HCT116 (cell line): ENCODE data around the gene MAN2B2.

ENCODE experiments used
- CTCF ChIP-seq, 3 experiments: fragments of 200-600 bp in 1 of 3; sonication (generic) in 1 of 3; IDR thresholded peaks in 2 of 3; conservative IDR thresholded peaks in 1 of 3; 2 replicates each; pipeline ENCODE4 v1.5.1; 2012 to 2017; ENCODE audit warnings: low read depth in 2 of 3, low read length in 2 of 3, antibody characterized with exemption in 1 of 3, borderline replicate concordance in 1 of 3, control low read depth in 1 of 3, mild to moderate bottlenecking in 1 of 3, mixed read lengths in 1 of 3, mixed run types in 1 of 3, moderate library complexity in 1 of 3; ENCODE audit not compliant: insufficient read depth in 1 of 3
- EZH2 ChIP-seq: fragments of 200-600 bp; sonication (generic); IDR thresholded peaks from 2 replicates; pipeline ENCODE4 v1.6.1; 2017; ENCODE audit warnings: antibody characterized with exemption, mixed run types
- EZH2phosphoT487 ChIP-seq: fragments of 200-600 bp; IDR thresholded peaks from 2 replicates; pipeline ENCODE4 v1.6.1; 2018; ENCODE audit warnings: antibody characterized with exemption, borderline replicate concordance
- POLR2A ChIP-seq: IDR thresholded peaks from 2 replicates; pipeline ENCODE4 v1.7.0; 2011; ENCODE audit warnings: borderline replicate concordance; ENCODE audit not compliant: insufficient read depth, insufficient read length; ENCODE audit errors: extremely low read depth
- POLR2AphosphoS5 ChIP-seq: IDR thresholded peaks from 2 replicates; pipeline ENCODE4 v1.6.1; 2011; ENCODE audit warnings: mild to moderate bottlenecking, low read depth, low read length, moderate library complexity
- RAD21 ChIP-seq: IDR thresholded peaks from 2 replicates; pipeline ENCODE4 v1.6.1; 2012; ENCODE audit warnings: low read depth, mild to moderate bottlenecking
- SP1 ChIP-seq: IDR thresholded peaks from 2 replicates; pipeline ENCODE4 v1.6.1; 2012; ENCODE audit warnings: low read depth
- TCF7L2 ChIP-seq: IDR thresholded peaks from 2 replicates; pipeline ENCODE4 v1.7.0; 2011; ENCODE audit warnings: borderline replicate concordance, inconsistent platforms; ENCODE audit not compliant: insufficient read depth, insufficient read length; ENCODE audit errors: extremely low read depth
- ZBTB33 ChIP-seq: IDR thresholded peaks from 2 replicates; pipeline ENCODE4 v1.6.1; 2011; ENCODE audit warnings: mild to moderate bottlenecking, low read length, moderate library complexity; ENCODE audit not compliant: insufficient replicate concordance; ENCODE audit errors: extremely low read depth
- ZFX ChIP-seq: fragments of 450-650 bp; IDR thresholded peaks from 2 replicates; pipeline ENCODE4 v1.6.1; 2017
- TF ChIP-seq, protein P1 (sequence below): IDR thresholded peaks from 2 replicates; pipeline ENCODE4 v1.6.1; 2012; ENCODE audit warnings: low read depth

GRCh38 chr4:6541789-6542188, 33.2 kb upstream of the MAN2B2 start:
- TF ChIP-seq EZH2 (no peak), CTCF (IDR thresholded peaks at IDR 0.05 in 2 of 3, conservative IDR thresholded peaks at IDR 0.05 in 1 of 3; ENCODE audit: borderline replicate concordance in 1 of 3, insufficient read depth in 1 of 3, low read depth in 2 of 3, low read length in 2 of 3) (no peak), POLR2A (no peak), ZBTB33 (no peak), RAD21 (no peak), POLR2AphosphoS5 (no peak), ZFX (no peak), SP1 (no peak), EZH2phosphoT487 (no peak), TCF7L2 (no peak)
- TF ChIP-seq, protein P1, sequence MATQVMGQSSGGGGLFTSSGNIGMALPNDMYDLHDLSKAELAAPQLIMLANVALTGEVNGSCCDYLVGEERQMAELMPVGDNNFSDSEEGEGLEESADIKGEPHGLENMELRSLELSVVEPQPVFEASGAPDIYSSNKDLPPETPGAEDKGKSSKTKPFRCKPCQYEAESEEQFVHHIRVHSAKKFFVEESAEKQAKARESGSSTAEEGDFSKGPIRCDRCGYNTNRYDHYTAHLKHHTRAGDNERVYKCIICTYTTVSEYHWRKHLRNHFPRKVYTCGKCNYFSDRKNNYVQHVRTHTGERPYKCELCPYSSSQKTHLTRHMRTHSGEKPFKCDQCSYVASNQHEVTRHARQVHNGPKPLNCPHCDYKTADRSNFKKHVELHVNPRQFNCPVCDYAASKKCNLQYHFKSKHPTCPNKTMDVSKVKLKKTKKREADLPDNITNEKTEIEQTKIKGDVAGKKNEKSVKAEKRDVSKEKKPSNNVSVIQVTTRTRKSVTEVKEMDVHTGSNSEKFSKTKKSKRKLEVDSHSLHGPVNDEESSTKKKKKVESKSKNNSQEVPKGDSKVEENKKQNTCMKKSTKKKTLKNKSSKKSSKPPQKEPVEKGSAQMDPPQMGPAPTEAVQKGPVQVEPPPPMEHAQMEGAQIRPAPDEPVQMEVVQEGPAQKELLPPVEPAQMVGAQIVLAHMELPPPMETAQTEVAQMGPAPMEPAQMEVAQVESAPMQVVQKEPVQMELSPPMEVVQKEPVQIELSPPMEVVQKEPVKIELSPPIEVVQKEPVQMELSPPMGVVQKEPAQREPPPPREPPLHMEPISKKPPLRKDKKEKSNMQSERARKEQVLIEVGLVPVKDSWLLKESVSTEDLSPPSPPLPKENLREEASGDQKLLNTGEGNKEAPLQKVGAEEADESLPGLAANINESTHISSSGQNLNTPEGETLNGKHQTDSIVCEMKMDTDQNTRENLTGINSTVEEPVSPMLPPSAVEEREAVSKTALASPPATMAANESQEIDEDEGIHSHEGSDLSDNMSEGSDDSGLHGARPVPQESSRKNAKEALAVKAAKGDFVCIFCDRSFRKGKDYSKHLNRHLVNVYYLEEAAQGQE, result no peak
